ENCODE measurements around the gene PSENEN.

DNA sequence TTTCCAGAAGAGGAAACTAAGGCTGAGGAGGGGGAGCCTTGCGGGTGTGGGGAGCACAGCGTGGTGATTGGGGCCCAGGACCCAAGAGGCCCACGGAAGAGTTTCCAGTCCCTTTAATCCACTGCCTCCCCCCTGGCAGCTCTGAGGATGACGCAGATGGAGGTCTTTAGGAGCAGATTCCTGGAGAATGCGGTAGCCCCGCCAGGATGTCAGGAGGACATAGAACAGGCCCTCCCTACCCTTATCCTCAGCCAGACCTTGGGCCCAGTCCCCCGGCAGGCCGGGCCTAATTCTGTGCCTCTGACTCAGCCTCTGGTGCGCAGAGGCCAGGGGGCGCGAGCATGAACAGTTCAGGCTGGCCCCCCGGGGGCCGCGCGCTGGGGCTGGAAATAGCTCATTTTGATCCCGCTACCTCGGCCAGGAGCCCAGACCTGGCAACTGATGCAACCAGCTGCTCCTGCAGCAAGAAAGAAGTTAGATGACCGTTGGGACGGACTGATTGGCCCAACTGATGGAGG is 11.8 kb downstream of the PSENEN start:
- TF ChIP-seq, protein P1, sequence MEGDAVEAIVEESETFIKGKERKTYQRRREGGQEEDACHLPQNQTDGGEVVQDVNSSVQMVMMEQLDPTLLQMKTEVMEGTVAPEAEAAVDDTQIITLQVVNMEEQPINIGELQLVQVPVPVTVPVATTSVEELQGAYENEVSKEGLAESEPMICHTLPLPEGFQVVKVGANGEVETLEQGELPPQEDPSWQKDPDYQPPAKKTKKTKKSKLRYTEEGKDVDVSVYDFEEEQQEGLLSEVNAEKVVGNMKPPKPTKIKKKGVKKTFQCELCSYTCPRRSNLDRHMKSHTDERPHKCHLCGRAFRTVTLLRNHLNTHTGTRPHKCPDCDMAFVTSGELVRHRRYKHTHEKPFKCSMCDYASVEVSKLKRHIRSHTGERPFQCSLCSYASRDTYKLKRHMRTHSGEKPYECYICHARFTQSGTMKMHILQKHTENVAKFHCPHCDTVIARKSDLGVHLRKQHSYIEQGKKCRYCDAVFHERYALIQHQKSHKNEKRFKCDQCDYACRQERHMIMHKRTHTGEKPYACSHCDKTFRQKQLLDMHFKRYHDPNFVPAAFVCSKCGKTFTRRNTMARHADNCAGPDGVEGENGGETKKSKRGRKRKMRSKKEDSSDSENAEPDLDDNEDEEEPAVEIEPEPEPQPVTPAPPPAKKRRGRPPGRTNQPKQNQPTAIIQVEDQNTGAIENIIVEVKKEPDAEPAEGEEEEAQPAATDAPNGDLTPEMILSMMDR (tag by site-specific recombination; IDR thresholded peaks at IDR 0.05), result peak; percentile 74
- TF ChIP-seq ZNF792 (tag by site-specific recombination; IDR thresholded peaks at IDR 0.05), result no peak
- TF ChIP-seq ZSCAN30 (tag by site-specific recombination; IDR thresholded peaks at IDR 0.05), result peak; percentile 97
- no peak for TF ChIP-seq ZNF211 (tag by site-specific recombination; IDR thresholded peaks at IDR 0.05; ENCODE audit: low read depth)
